GM19025 (cell line): Measurements from ENCODE around the gene TRPM1.
A peak's percentile ranks its signal among the peaks of the same experiment; 100 is the strongest.

Experiments
- ATAC-seq: cut with Tn5 transposase; IDR thresholded peaks from one replicate; pipeline ENCODE4 v1.9.1; 2021; ENCODE audit warnings: mild to moderate bottlenecking, low read depth, moderate library complexity; ENCODE audit not compliant: unreplicated experiment

TRPM1 gene

DNA sequence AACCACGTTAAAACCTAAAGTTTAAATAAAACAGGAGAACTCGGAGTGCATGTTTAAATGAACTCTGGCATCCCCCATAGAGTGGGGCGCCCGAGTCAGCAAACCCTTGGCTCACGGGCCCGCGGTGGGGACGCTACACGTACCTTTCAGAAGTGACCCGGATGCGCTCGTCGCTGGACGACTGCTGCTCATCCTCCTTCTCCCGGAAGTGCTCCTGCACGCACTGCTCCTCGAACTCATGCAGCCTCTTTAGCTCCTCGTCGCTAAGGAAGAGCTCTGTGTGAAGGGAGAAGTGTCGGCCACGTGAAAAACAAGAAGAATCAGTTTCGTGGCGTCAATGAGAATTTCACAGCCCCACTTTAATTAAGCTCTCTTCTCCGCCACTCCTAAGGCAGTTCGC lies 75.5 kb downstream of the TRPM1 start:
- ATAC-seq: no peak

DNA sequence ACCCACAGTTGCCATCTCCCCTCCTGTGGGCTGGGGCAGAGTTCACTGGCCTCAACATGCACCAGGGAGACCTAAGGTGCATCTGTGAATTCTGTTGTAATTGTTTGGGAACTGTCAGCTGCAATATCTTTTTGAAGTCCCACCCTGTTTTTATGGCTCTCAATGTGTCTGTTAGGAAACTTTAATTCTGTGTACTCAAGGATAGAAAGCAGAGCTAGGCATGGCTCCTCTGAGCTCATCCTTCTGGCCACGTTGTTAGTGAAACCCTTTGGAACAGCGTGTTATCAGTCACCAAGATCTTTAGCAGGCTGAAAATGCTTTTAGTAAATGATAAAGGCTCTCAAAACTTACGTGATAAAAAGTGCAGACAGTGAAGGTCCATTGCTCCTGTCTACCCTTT lies 76.5 kb downstream of the TRPM1 start:
- ATAC-seq: no peak

DNA sequence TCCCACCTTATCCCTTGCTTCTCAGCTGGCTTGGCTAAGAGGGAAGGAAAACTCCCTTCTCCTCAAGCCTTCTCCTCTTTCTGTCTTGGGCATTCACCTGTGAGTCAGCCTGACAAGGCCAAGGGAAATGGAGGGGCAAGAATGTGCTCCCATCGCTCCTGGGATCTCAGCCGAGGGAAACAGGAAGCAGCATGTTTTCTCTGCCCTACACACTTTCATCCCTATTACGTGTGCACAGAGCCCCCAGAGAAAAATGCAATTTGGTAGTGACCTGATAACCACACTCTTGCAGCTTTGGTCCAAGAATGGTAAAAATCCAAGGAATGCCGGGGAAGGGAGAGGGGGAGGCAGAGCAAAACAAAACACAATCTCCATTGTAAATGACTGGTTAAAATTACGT lies 77.2 kb downstream of the TRPM1 start:
- no peak for ATAC-seq

DNA sequence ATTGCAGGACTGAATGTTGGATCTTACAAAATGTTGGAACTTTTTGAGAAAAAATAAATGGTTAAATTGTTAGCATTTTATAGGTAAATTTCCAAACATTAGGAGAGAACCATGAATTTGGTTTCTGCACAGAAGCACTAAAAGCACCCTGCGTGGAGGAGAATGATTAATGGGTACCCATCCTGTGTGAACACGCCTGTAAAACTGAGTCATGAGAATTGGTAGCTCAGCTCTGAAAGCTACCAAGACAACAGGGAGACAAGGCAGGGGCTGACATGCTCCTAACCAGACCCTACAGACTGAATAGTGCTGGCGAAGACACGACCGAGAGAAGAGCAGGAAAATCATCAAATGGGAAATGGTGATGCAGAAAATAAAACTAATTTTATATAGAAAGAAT lies 77.7 kb downstream of the TRPM1 start:
- no peak for ATAC-seq

DNA sequence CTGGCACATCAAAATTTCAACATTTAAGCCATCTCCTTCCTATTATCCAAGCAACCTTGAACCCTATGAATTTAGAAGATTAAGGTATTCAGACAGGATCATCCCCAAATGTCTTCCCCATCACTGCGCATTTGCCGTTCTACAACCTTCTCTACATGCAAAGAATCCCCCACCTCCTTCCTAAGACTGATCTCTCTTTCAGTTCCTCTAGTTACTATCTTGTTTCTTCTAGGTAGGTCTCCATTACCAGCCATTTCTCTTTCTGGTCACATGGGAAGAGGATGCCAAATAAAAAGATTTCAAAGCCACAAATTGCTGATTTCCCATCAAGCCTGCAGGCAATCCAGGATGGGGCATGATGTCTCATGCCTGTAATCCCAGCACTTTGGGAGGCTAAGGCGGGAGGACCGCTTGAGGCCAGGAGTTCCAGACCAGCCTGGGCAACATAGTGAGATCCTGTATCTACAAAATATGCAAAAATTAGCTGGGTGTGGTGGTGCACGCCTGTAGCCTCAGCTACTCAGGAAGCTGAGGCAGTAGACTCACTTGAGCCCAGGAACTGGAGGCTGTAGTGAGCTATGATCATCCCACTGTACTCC lies 80.4 kb downstream of the TRPM1 start:
- ATAC-seq: no peak

DNA sequence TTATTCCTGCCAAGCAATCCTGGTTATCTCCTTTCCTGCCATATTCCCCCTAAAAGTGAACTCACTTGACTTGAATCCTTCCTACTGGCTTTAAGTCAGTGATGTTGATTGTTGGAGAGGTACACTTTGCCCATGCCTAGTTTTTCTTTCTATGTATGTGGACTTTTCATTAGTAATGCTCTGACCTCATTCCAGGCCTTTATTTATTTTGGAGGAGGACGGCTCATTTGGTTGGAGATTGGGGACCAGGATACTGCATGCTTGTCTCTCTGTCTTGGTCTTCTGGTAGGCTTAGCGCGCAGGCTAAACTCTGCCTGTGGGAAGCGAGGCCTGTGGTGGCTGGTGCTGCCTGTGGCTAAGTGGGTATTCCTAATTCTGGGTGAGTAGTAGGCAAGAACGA lies 81.0 kb downstream of the TRPM1 start:
- no peak for ATAC-seq

DNA sequence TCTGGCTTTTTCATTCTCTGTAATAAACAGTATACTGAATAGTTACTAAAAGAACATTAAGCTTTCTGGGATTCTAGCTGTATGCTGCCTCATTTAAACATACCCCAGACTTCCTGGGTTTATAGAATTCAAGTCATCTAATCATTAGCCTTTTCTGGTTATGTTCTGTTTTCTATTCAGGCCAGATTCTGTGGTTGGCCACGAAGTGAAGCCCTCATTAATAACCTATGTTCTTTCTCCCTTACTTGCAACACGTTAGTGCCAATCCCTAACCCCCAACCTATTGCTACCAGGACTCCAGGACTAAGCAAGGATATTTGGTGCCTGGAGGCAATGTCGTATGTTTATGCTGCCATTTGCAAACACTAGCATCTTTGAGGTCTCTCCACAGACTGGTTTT lies 81.5 kb downstream of the TRPM1 start:
- no peak for ATAC-seq

DNA sequence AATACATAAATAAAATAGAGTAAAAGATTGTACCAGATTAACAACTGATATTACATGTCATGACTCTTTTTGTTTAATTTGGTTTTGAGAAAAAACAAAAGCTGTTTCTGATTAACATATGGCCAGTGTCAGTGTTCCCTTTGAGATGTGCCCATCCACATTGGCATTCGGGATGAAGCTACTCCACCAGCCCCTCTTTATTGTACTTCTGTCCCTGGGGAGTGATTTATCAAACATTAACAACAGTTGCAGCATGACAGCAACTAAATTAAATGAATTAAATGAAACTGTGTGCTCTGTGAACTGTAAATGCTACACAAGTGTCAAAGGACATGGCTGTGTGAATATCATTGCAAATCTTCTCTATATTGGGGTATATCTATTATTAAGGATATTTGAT lies 84.2 kb downstream of the TRPM1 start:
- no peak for ATAC-seq

DNA sequence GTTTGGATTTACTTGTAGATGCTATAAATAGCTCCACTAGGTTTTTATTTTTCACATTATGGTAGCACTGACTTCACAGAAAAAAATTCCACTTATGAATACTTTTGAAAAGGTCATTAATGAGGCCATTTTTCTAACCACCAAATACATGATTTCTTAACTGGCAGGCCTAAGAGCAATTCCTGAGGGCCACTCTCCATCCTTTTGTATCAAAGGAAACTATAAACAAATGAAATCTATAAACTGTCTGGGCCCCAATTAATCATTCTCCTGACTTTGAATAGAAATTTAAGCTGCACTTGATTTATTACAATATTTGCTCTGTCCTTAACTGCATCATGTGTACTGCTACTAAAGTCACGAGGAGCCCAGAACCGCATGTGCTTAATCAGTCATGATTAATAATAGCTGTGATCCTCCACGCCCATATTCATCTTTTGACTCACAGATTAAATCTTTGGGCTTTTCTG lies 85.0 kb downstream of the TRPM1 start:
- ATAC-seq: no peak

DNA sequence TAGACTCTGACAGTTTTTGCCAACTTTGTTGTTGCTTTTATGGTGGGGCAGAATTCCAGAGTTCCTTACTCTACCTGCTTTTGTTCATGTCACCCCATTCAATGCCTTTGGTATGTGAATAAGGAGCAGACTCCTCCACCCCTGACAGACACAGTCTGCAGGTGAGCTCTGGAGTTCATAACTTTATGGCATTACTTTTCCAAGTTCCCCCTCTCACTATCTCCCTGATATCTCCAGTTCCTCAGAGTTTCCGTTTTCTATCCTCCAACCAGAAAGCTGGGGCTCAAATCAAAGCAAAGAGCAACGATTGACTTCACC lies 87.0 kb downstream of the TRPM1 start:
- no peak for ATAC-seq

DNA sequence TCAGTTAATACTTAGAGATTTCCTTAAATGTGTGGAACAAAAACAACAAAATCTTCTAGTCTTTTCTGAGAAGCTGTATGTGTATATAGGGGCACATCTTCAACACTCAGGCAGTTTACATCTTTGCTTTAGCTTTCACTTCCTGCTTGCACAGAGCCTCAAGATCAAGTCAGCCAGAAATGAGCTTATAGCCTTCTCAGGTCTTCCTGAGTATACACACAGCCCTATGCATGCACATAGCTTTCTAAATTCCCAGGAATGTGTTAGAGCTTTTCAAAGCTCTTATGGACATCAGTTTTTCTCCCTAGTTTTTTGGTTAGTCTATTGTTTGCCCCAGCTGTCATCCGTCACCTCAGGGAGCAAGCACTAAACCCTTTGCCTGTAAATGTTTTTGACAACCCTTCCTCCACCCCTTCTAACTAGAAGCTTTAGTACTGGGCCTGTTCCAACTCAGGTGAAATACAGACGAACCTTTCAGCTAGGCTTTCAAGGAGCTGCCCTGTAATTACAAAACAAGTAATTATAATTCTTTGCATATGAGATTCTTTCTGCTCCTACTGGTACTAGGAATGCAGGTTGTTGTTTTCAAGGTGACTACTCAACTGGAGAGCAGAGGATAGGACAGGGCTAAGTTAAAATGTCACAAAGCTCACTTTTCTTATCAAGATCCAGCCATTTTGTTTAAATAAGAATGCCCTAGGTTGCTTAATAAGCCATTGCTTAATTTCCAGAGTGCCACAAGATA lies 87.5 kb downstream of the TRPM1 start:
- ATAC-seq: peak; percentile 72

DNA sequence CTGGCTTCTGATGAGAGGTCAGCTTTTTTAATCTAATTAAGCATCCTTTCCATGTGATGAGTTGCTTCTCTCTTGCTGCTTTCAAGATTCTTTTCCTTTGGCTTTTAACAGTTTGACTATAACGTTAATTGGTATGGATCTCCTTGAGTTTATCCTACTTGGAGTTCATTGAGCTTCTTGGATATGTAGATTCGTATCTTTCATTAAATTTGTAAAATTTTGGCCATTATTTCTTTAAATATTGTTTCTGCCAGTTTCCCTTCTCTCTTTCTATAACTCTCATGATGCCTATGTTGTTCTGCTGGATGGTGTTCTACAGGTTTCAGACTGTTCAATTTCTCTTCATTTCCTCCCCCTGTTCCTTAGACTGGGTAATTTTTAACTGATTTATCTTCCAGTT lies 89.1 kb downstream of the TRPM1 start:
- ATAC-seq: no peak

DNA sequence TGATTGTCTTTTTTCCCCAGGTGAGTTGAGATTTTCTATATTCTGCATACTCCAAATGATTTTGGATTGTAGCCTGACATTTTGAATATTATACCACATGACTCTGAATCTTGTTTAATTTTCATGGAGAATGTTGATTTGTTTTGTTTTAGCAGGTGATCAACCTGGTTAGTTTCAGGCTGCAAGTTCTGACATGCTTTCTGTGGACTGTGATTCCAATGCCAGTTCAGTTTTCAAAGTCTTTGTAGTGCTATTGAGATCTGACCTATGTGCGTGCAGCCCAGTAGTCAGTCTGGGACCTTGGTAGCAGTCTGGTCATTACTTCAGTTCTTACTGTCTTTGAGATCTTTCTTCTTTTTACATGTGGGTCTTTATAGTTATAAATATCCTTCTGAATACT lies 91.5 kb downstream of the TRPM1 start:
- no peak for ATAC-seq

DNA sequence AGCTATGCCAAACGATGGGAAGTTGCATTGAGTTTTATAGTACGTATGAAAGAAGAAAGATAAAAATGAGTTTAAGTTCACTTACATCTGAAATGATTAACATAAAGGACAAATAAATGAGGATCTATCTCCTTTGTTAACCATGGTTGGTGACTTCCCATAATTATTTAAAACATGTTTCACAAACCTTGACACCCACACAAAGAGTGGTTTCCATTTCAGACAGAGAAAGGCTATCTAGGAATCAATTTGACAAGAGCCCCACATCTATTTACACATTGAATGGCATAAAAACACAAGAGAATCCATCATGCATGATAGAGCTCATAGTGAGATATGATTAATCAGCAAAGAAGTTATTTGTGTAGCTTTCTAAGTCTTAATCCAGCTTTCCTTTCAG lies 95.9 kb downstream of the TRPM1 start:
- ATAC-seq: no peak

DNA sequence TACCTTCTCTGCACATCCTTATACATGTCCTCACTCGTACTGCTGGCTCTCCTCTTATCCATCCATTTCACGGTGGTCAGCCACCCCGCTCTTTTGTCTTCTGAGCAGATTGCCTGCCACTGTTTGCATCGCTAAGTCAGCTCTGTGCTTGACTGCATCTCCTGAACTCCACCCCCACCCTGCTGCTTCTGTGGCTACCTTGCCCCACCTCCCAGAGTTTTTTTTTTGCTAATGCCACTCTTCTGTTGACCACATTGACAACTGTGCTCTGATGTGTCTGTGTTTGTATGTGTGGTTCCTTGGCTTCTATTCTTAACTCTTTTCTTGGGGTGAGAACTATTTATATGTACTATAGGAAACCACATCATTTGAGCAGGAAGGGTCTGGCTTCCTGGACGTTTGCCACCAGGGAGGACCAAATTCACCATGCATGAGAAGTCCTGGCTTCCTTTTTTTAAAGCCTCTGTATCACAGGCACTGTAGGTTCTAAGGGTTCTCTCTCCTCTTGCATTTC lies 97.2 kb downstream of the TRPM1 start:
- ATAC-seq: peak; percentile 88

DNA sequence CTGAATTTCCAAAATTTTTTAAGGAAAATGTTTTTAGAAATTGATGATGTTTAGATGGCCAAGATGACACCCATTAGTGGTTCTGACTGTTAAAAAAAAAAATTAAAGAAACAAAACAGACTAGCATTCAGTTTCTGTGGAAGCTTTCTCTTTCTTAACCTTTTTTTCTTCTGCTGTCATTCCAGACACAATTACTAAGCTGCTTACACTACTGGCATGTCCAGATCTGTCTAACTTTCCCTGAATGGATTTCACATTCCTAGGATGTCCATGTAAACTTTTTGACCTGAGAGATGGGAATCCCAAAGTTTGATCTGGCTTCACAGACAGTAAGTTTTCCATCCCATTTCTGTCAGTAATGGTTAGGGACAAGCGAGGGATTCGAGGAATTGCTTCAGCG lies 99.8 kb downstream of the TRPM1 start:
- no peak for ATAC-seq

DNA sequence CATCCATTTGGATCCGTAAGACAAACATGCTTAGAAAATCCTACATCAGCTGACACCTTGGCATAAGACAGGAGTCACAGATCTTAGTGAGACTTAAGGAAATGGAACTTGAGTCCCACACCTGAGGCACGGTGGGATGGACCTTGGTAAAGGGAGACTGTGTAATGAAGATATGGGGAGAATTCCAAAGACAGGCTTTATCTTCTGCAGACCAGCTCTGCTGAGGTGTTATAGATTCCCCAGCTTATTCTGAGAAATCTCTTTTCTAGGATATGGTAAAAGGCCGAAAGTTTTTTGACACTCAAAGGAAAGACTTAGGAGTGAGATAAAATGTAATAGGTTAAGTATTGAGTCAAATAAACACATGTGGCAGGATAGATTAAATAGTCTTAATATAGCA lies 101.8 kb downstream of the TRPM1 start:
- ATAC-seq: no peak

DNA sequence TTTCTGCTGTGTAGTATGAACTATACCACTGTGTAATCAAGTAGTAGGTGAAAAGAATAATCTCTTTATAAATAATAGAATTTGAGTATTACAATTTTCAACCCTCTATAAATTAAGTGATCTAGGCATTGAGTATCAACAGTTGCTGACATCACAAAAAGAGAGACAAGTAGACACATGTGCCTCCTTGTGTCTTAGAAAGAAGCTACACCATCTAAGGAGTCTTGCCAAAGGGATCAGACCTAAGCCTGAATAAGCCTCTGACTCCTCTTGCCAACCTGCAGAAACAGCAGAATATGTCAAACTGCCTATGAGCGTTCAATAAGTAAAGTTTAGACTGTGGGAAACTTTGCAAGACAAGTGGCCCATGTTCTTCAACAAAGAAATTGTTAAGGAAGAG lies 104.3 kb downstream of the TRPM1 start:
- no peak for ATAC-seq

DNA sequence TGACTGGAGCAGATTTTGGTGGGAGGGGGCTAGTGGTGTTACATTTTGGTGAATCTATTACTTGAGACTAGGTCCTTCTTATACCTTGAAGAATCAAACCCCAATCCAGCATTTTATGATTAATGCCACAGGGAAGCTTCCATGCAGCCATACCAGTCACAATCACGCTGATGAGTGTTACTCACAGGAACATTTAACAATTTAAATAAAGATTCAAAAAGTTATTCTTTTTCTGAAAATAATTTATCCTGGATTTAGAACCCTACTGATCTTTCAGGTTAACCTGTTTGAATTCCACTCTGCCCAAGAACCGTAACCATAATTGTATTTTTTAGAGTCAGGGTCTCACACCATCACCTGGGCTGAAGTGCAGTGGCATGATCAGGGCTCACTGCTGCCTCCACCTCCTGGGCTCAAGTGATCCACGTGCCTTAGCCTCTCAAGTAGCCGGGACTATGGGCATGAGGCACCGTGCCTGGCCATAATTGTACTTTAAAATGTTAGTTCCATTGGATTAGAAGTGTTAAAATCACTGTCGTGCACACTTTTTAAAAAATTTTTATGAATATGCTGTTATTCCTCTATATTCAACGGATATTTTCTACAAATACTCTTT lies 109.2 kb downstream of the TRPM1 start:
- ATAC-seq: no peak

DNA sequence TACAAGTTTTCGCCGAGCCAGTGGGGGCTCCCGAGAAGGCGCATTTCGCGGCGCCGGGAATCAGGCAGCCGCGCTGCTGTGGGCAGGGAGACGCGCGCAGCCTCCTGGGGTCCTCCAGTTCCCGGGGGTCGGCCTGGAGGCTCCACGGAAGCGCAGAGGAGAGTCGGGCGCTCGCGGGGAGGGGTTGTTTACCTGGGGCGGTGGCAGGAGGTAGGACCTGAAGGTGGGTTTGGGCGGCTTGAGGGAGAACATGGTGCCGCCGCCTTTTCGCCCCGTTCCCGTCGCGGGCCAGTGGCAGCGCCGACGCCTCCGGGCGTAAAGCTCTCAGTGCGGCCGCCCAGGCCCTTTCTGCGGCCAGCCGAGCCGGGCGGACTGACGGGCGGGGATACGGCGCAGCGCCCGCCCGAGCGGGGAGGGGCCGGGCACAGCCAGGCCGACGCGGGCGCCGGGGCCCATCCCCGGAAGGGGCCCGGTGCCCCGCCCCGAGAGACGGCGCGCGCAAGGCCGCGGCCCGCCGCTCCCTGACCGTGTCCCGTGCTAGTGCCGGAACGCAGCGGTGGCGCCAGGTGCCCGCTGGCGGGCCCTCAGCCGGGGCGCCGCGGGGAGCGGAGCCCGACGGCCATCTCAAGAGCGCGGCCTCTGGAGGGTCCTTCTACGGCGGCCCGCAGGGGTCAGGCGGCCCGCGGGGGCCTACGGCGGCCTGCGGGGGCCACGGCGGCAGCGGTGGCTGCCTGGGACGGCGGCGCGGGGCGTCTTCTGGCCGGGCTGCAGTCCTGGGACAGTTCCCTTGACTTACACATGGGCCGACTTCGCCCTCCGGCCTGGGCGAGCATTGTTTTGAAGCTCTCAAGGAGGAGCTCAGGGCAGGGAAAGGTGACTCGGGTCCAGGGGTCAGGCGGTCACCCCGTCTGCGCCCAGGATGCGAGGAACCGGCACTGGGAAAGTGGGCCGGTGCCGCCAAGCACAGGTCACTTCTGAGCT lies 110.0 kb downstream of the TRPM1 start, which contains the start of gene MTMR10:
TSS of gene MTMR10 (minus strand) at position 374 of the 981 bp plus-strand sequence. CDS start at position 252, 122 bp downstream.
- ATAC-seq: peak; percentile 91
